Measurements from ENCODE around the gene KCND3.

DNA sequence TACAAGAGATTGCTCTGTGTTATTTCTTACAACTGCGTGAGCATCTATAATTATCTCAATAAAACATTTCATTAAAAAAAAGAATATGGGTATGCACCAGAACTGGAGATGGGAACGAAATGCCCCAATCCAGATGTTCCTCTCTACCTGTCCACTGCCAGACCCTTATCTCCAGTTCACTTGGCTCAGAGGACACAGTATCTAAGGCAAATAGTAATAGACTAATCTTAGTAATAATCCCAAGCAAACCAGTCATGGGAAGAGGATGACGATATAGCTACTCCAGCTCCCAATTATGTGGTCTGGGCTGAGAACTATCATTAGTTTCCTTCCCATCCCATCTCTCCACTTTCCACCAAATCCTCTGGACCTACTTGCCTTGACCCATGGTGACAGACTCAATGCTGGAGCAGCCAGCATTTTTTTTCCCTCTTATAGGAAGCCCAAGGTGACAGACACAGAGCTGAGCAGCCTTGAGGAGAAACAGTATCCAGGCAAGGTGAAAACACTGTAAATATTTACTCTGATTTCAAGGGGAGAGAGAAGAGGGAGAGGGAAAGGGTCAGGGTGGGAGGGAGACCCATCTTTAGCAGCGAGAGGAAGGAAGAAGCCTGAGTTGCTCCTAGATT, 205.1 kb downstream of the KCND3 start:
- no peak for TF ChIP-seq POLR2AphosphoS5 (IDR thresholded peaks at IDR 0.05; ENCODE audit: low read depth, low read length)
- TF ChIP-seq POLR2A (IDR thresholded peaks at IDR 0.05; ENCODE audit: low read depth, low read length), result no peak

Measured in GM12892 (cell line).